Coronary artery (tissue), 2 donors: ENCODE results near the gene ANKRD26.

Experiments
- DNase-seq: peaks from one replicate; pipeline ENCODE4 v3.0.0-alpha.2; 2017; ENCODE audit warnings: low spot score
- H3K27ac ChIP-seq, 2 donors: fragments of 200-600 bp; sonication (generic); one replicate each; pipeline ENCODE4 v1.5.1; 2016 to 2019
- H3K4me3 ChIP-seq: fragments of 200-600 bp; sonication (generic); 2 replicates; pipeline ENCODE4 v1.5.1; 2016; ENCODE audit warnings: mild to moderate bottlenecking, moderate library complexity
- CTCF ChIP-seq: fragments of 200-600 bp; sonication (generic); IDR thresholded peaks from one replicate; pipeline ENCODE4 v1.5.1; 2019; ENCODE audit warnings: antibody characterized with exemption

Gene ANKRD26

DNA sequence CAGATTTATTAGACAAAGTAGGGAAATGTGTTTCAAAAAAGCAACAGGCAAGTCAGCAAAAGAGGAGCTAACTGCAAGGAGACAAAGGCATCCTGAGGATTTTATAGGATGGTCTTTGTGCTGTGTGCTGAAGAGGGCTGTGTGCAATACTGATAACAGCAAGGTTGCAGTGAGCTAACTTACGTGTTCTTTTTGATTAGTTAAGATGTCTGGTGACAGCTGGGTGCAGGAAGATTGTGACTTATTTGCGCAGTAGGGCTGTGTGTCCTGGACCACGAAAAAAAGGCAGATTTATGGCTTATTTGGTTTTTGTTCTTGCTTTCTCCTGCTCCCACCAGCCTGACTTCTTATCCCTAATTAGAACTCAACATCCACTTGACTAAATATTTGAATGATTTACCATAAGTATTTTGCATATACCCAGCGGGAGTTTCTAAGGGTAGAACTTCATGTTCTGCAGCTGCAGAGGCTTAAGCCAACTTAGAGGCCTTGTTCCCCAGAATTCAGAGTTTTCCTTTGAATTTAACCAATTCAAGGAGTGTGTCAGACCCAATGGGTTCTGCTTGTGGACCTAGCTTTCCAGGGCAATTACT, 119.0 kb downstream of the ANKRD26 start:
- no peak for DNase-seq
- Histone ChIP-seq H3K4me3 (no peak overlapping the region), H3K27ac (no peak overlapping the region)
- TF ChIP-seq CTCF = no peak

DNA sequence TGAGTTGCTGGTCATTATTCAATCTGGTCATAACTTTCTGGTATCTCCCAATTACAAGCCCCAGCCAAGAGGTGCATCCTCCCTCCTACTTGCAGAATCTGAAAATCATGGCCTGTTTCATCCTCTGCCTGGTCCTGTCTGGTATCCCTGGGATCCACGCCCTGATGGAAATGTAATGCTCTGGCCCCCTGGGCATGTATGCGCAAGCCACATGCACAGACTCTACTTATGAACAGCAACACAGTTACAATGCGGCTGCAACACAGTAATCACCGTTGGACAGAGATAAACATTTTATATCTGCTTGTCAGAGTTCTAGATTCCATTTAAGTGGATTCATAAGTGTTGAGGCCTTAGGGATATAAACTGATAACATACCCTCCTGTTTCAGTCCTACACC, 121.8 kb downstream of the ANKRD26 start:
- no peak for TF ChIP-seq CTCF
- DNase-seq = no peak
- Histone ChIP-seq H3K4me3 (no peak overlapping the region), H3K27ac (no peak overlapping the region)

- Histone ChIP-seq H3K4me3 (no peak overlapping the region), H3K27ac (no peak overlapping the region)
- TF ChIP-seq CTCF = no peak
- no peak for DNase-seq
These were observed 122.7 kb downstream of the ANKRD26 start for GRCh38 chr10:26977635-26978034.

- no peak for TF ChIP-seq CTCF
- no peak overlapping the region for H3K4me3 ChIP-seq
- no peak for DNase-seq
- no peak overlapping the region for H3K27ac ChIP-seq
These were observed 129.6 kb downstream of the ANKRD26 start for GRCh38 chr10:26970667-26971066.

DNA sequence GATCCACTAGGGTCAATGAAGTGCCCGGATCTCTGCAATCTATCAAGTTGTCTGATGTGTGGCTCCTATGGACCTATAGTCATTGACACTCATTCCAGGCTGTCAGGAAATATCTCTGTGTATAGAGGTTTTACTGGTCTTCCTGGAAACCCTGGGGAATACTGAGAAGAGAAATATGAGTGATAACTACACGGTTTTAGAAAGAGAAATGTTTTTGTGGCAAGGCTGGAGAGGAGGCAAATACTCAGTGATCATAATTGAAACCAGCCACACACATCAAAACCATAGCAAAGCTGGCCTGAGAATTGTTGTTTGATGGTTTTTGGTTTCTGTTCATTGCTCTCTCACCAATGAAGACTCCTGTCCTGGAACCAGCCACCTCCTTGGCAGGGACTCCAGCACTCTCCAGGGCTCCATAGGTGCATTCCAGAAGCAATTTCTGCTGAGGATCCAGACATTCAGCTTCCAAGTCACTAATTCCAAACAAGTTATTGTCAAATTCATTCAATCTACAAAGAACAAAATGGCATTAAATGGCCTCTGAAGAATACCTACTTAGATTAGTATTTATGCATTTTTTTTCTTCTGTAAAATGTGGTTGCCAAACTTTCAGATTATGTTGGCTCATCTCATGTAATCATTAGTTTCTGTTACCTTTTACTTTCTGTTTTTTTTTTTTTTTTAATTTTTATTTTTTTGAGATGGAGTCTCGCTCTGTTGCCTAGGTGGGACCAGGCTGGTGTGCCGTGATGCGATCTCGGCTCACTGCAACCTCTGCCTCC, 131.0 kb downstream of the ANKRD26 start:
- no peak for DNase-seq
- TF ChIP-seq CTCF = no peak
- H3K27ac ChIP-seq = no peak overlapping the region
- no peak overlapping the region for H3K4me3 ChIP-seq

GRCh38 chr10:26962835-26963234, 137.5 kb downstream of the ANKRD26 start:
- DNase-seq = no peak
- TF ChIP-seq CTCF = no peak

GRCh38 chr10:26960308-26960707, 140.0 kb downstream of the ANKRD26 start:
- H3K4me3 ChIP-seq = no peak overlapping the region
- no peak for DNase-seq
- TF ChIP-seq CTCF = no peak
- H3K27ac ChIP-seq = no peak overlapping the region

More at GRCh38 chr10:26962835-26963234, 137.5 kb downstream of the ANKRD26 start:
- Histone ChIP-seq H3K27ac (no peak overlapping the region), H3K4me3 (no peak overlapping the region)
